Calu3 (cell line): ENCODE measurements around the gene TSHZ1. TPM values are rescaled to one million over a fixed set of nuclear protein-coding genes. Genes with fewer than 3 reads are reported as not detected.

Source experiments
- BruUV-seq: library from RNA; stranded (reverse); fragments of 400-500 nt; replicated peaks from 2 replicates; lab custom pipeline; 2021; lab: Mats Ljungman, UMichigan
- CTCF ChIA-PET: fragments of 300-600 bp; sonication (Branson Sonifier 250); formaldehyde crosslinking; loops from one replicate; lab custom pipeline; 2022; ENCODE audit warnings: antibody characterized with exemption; lab: Charles Lee
- DNase-seq: peaks from one replicate; pipeline ENCODE4 v3.0.0; 2022
- H3K27ac Mint-ChIP-seq: one replicate; pipeline ENCODE4 v1.8.0; 2022; ENCODE audit warnings: mixed read lengths; ENCODE audit not compliant: unreplicated experiment
- H3K27me3 Mint-ChIP-seq: one replicate; pipeline ENCODE4 v1.8.0; 2022; ENCODE audit warnings: mixed read lengths; ENCODE audit not compliant: unreplicated experiment
- H3K36me3 Mint-ChIP-seq: one replicate; pipeline ENCODE4 v1.8.0; 2022; ENCODE audit warnings: mild to moderate bottlenecking, moderate library complexity, mixed read lengths; ENCODE audit not compliant: insufficient read depth, unreplicated experiment
- H3K4me1 Mint-ChIP-seq: one replicate; pipeline ENCODE4 v1.8.0; 2022; ENCODE audit warnings: mild to moderate bottlenecking, low read depth, mixed read lengths; ENCODE audit not compliant: unreplicated experiment
- H3K4me3 Mint-ChIP-seq: one replicate; pipeline ENCODE4 v1.8.0; 2022; ENCODE audit warnings: mild to moderate bottlenecking, low read depth, moderate library complexity, mixed read lengths; ENCODE audit not compliant: unreplicated experiment
- H3K9me3 Mint-ChIP-seq: one replicate; pipeline ENCODE4 v1.8.0; 2022; ENCODE audit warnings: low read depth, mixed read lengths; ENCODE audit not compliant: unreplicated experiment
- CTCF ChIP-seq: fragments of 200-600 bp; IDR thresholded peaks from one replicate; pipeline ENCODE4 v1.8.0; 2022; ENCODE audit warnings: antibody characterized with exemption; ENCODE audit not compliant: unreplicated experiment
- intact Hi-C: fragments of 100-400 bp; cut with micrococcal nuclease; formaldehyde crosslinking; loops from one replicate; pipeline ENCODE4 v1.10.0; 2022; ENCODE audit not compliant: unreplicated experiment
- total RNA-seq: library from RNA; stranded (reverse); gene quantifications from 2 replicates; pipeline ENCODE4 v1.2.3, GENCODE V29; 2022

Gene TSHZ1
- total RNA-seq, 1 experiment from 2014 or later: 10.8 TPM

GRCh38 chr18:75280427-75281280, 70.1 kb downstream of the TSHZ1 start:
- no peak overlapping the region for H3K4me3 Mint-ChIP-seq
- H3K36me3 Mint-ChIP-seq: no peaks in the 10 kb centered on the region
- H3K27ac Mint-ChIP-seq: no peak overlapping the region
- no peak for DNase-seq
- BruUV-seq: no TSS peak
- intact Hi-C loops: no loop called here
- peaks cover 7% of the 10 kb centered on the region for H3K9me3 Mint-ChIP-seq
- CTCF ChIA-PET: no interaction called here
- no peaks in the 10 kb centered on the region for H3K27me3 Mint-ChIP-seq
- TF ChIP-seq CTCF: no peak
- H3K4me1 Mint-ChIP-seq: no peaks in the 10 kb centered on the region

- Mint-ChIP-seq H3K27me3 (no peaks in the 10 kb centered on the region), H3K27ac (no peak overlapping the region), H3K36me3 (no peaks in the 10 kb centered on the region), H3K9me3 (peaks cover 7% of the 10 kb centered on the region), H3K4me1 (no peaks in the 10 kb centered on the region), H3K4me3 (no peak overlapping the region)
- DNase-seq: no peak
- TF ChIP-seq CTCF: no peak
- intact Hi-C loops: no loop called here
- no TSS peak for BruUV-seq
- CTCF ChIA-PET: interaction anchor here (0.6 kb wide), 1 partner anchor 1466 kb away, joined by 3 read pairs; no protein-coding TSS in a partner anchor
Measured at GRCh38 chr18:75282746-75283145, 72.1 kb downstream of the TSHZ1 start.

- CTCF ChIA-PET: no interaction called here
- H3K36me3 Mint-ChIP-seq: no peaks in the 10 kb centered on the region
- intact Hi-C loops: no loop called here
Measured at GRCh38 chr18:75283731-75284130, 73.1 kb downstream of the TSHZ1 start.

GRCh38 chr18:75284566-75284965, 74.0 kb downstream of the TSHZ1 start:
- H3K27me3 Mint-ChIP-seq: no peaks in the 10 kb centered on the region
- H3K4me1 Mint-ChIP-seq: no peaks in the 10 kb centered on the region
- H3K9me3 Mint-ChIP-seq: peaks cover 7% of the 10 kb centered on the region
- H3K36me3 Mint-ChIP-seq: no peaks in the 10 kb centered on the region
- H3K27ac Mint-ChIP-seq: no peak overlapping the region
- no TSS peak for BruUV-seq
- no peak for DNase-seq
- H3K4me3 Mint-ChIP-seq: no peak overlapping the region
- CTCF ChIA-PET: no interaction called here
- TF ChIP-seq CTCF: no peak
- intact Hi-C loops: no loop called here

More at GRCh38 chr18:75283731-75284130, 73.1 kb downstream of the TSHZ1 start:
- no peak overlapping the region for H3K4me3 Mint-ChIP-seq
- no peaks in the 10 kb centered on the region for H3K4me1 Mint-ChIP-seq
- H3K27me3 Mint-ChIP-seq: no peaks in the 10 kb centered on the region
- no peak for DNase-seq
- no peak for TF ChIP-seq CTCF
- BruUV-seq: no TSS peak
- no peak overlapping the region for H3K27ac Mint-ChIP-seq
- H3K9me3 Mint-ChIP-seq: peaks cover 7% of the 10 kb centered on the region
